ENCODE data around the gene ZG16B. TPM values are rescaled to one million over a fixed set of nuclear protein-coding genes. Genes with fewer than 3 reads are reported as not detected.

ZG16B gene
- total RNA-seq, 4 donors from 2014 or later = not detected

GRCh38 chr16:2852731-2853507 is 22.8 kb downstream of the ZG16B start:
- H3K4me3 ChIP-seq = no peak overlapping the region
- peaks cover 0 to 8% (median 4%) of the 10 kb centered on the region in 4 donors for H3K4me1 ChIP-seq
- intact Hi-C loops (cut with DNase I) = no loop called here
- 44% methylated on average over 23 of the region's 56 CpGs for WGBS
- no peak for TF ChIP-seq POLR2A (IDR thresholded peaks at IDR 0.05; ENCODE audit: low read depth)
- no peak for TF ChIP-seq CTCF (IDR thresholded peaks at IDR 0.05)
- no peak for TF ChIP-seq EP300 (IDR thresholded peaks at IDR 0.05)
- H3K9me3 ChIP-seq = peaks cover 0 to 12% (median 9%) of the 10 kb centered on the region in 4 donors
- no peak overlapping the region for H3K27ac ChIP-seq (replicated peaks in 1 of 4)
- H3K27me3 ChIP-seq = peaks cover 0 to 87% (median 19%) of the 10 kb centered on the region in 4 donors
- no peaks in the 10 kb centered on the region for H3K36me3 ChIP-seq
- no peak for DNase-seq (ENCODE audit: extremely low spot score)

GRCh38 chr16:2853531-2854073 is 23.5 kb downstream of the ZG16B start:
- Histone ChIP-seq H3K27ac (replicated peaks in 1 of 4) (no peak overlapping the region), H3K4me3 (no peak overlapping the region), H3K36me3 (no peaks in the 10 kb centered on the region), H3K27me3 (peaks cover 0 to 87% (median 26%) of the 10 kb centered on the region in 4 donors), H3K4me1 (peaks cover 0 to 13% (median 5%) of the 10 kb centered on the region in 4 donors), H3K9me3 (peaks cover 0 to 12% (median 9%) of the 10 kb centered on the region in 4 donors)
- no peak for DNase-seq (ENCODE audit: extremely low spot score)
- intact Hi-C loops (cut with DNase I) = no loop called here
- no peak for TF ChIP-seq CTCF (IDR thresholded peaks at IDR 0.05)
- no peak for TF ChIP-seq POLR2AphosphoS5 (IDR thresholded peaks at IDR 0.05)
- TF ChIP-seq EP300 (IDR thresholded peaks at IDR 0.05) = no peak
- no peak for TF ChIP-seq POLR2A (IDR thresholded peaks at IDR 0.05; ENCODE audit: low read depth)
- 85% methylated on average over 11 of the region's 18 CpGs for WGBS

GRCh38 chr16:2854700-2855309 is 24.7 kb downstream of the ZG16B start:
- TF ChIP-seq CTCF (IDR thresholded peaks at IDR 0.05) (peak in 1 of 3 experiments; percentile 9), POLR2A (IDR thresholded peaks at IDR 0.05; ENCODE audit: low read depth) (no peak)
- H3K27ac ChIP-seq (replicated peaks in 1 of 4) = no peak overlapping the region
- H3K4me1 ChIP-seq = peaks cover 0 to 13% (median 5%) of the 10 kb centered on the region in 4 donors
- no peaks in the 10 kb centered on the region for H3K36me3 ChIP-seq
- H3K4me3 ChIP-seq = no peak overlapping the region
- WGBS = 76% methylated on average over 5 of the region's 5 CpGs
- H3K9me3 ChIP-seq = peaks cover 0 to 12% (median 9%) of the 10 kb centered on the region in 4 donors
- intact Hi-C loops (cut with DNase I) = no loop called here
- H3K27me3 ChIP-seq = peaks cover 0 to 87% (median 32%) of the 10 kb centered on the region in 4 donors
- no peak for DNase-seq (ENCODE audit: extremely low spot score)

GRCh38 chr16:2855536-2855935 is 25.4 kb downstream of the ZG16B start:
- Histone ChIP-seq H3K4me1 (peaks cover 0 to 13% (median 5%) of the 10 kb centered on the region in 4 donors), H3K27ac (replicated peaks in 1 of 4) (no peak overlapping the region), H3K27me3 (peaks cover 0 to 87% (median 35%) of the 10 kb centered on the region in 4 donors), H3K9me3 (peaks cover 0 to 14% (median 13%) of the 10 kb centered on the region in 4 donors), H3K36me3 (no peaks in the 10 kb centered on the region), H3K4me3 (no peak overlapping the region)
- no peak for DNase-seq (ENCODE audit: extremely low spot score)
- 86% methylated on average over 5 of the region's 6 CpGs for WGBS
- TF ChIP-seq CTCF (IDR thresholded peaks at IDR 0.05) (no peak), POLR2AphosphoS5 (IDR thresholded peaks at IDR 0.05) (no peak), POLR2A (IDR thresholded peaks at IDR 0.05; ENCODE audit: low read depth) (no peak), EP300 (IDR thresholded peaks at IDR 0.05) (no peak)
- intact Hi-C loops (cut with DNase I) = no loop called here
